Keratinocyte (primary cell): ENCODE results near the gene ACBD7. TPM values are rescaled to one million over a fixed set of nuclear protein-coding genes. Genes with fewer than 3 reads are reported as not detected.
A peak's percentile ranks its signal among the peaks of the same experiment; 100 is the strongest.

ENCODE experiments used
- DNase-seq: peaks from one replicate; pipeline ENCODE4 v3.0.0-alpha.2; 2011; ENCODE audit warnings: low read depth, missing footprints, low spot score
- FAIRE-seq: peaks from 2 replicates; lab custom pipeline; 2011; peaks lifted over from hg19 to GRCh38; lab: Jason Lieb, UNC
- H2AFZ ChIP-seq: 2 replicates; pipeline ENCODE4 v1.6.0; 2012; ENCODE audit warnings: low read length, control low read depth, inconsistent platforms; ENCODE audit not compliant: control insufficient read depth
- H3K27ac ChIP-seq: 2 replicates; pipeline ENCODE4 v1.5.1; 2011; ENCODE audit warnings: low read length; ENCODE audit not compliant: control insufficient read depth, insufficient read depth
- H3K27me3 ChIP-seq: 3 replicates; pipeline ENCODE4 v1.6.0; 2011; ENCODE audit warnings: low read length; ENCODE audit not compliant: control insufficient read depth, insufficient read depth; ENCODE audit errors: extremely low read depth
- H3K36me3 ChIP-seq, 2 experiments: 2 replicates in 1 of 2; 3 replicates in 1 of 2; pipeline ENCODE4 v1.5.1; 2011; ENCODE audit warnings: low read length in 2 of 2, mild to moderate bottlenecking in 1 of 2; ENCODE audit not compliant: control insufficient read depth in 2 of 2, insufficient read depth in 2 of 2; ENCODE audit errors: extremely low read depth in 1 of 2
- H3K4me1 ChIP-seq: 3 replicates; pipeline ENCODE4 v1.5.1; 2011; ENCODE audit warnings: low read length; ENCODE audit not compliant: control insufficient read depth, insufficient read depth; ENCODE audit errors: extremely low read depth
- H3K4me2 ChIP-seq: 3 replicates; pipeline ENCODE4 v1.6.0; 2011; ENCODE audit warnings: low read depth, low read length; ENCODE audit not compliant: control insufficient read depth, insufficient read depth; ENCODE audit errors: extremely low read depth
- H3K4me3 ChIP-seq, 3 experiments: fragments of 200-600 bp in 1 of 3; sonication (generic) in 1 of 3; 2 replicates in 2 of 3; 3 replicates in 1 of 3; pipeline ENCODE4 v1.5.1; 2011 to 2016; ENCODE audit warnings: low read length in 3 of 3, mild to moderate bottlenecking in 3 of 3, control low read depth in 2 of 3, inconsistent platforms in 1 of 3, low read depth in 1 of 3, mixed read lengths in 1 of 3, mixed run types in 1 of 3, moderate library complexity in 1 of 3; ENCODE audit not compliant: control insufficient read depth in 2 of 3, insufficient read depth in 2 of 3; ENCODE audit errors: extremely low read depth in 1 of 3
- H3K79me2 ChIP-seq: 2 replicates; pipeline ENCODE4 v1.6.0; 2012; ENCODE audit warnings: low read length; ENCODE audit not compliant: control insufficient read depth, insufficient read depth
- H3K9ac ChIP-seq: 3 replicates; pipeline ENCODE4 v1.6.0; 2011; ENCODE audit warnings: low read length; ENCODE audit not compliant: control insufficient read depth, insufficient read depth; ENCODE audit errors: extremely low read depth
- H3K9me1 ChIP-seq: 3 replicates; pipeline ENCODE4 v1.6.0; 2011; ENCODE audit warnings: low read length; ENCODE audit not compliant: control insufficient read depth, insufficient read depth; ENCODE audit errors: extremely low read depth
- H3K9me3 ChIP-seq: 2 replicates; pipeline ENCODE4 v1.5.1; 2012; ENCODE audit warnings: low read depth, low read length; ENCODE audit not compliant: control insufficient read depth
- H4K20me1 ChIP-seq: 3 replicates; pipeline ENCODE4 v1.6.0; 2011; ENCODE audit warnings: low read length; ENCODE audit not compliant: control insufficient read depth, insufficient read depth; ENCODE audit errors: extremely low read depth
- CTCF ChIP-seq, 3 experiments: IDR thresholded peaks in 1 of 3; conservative IDR thresholded peaks in 1 of 3; optimal IDR thresholded peaks in 1 of 3; 2 replicates in 2 of 3; 3 replicates in 1 of 3; pipeline versions ENCODE3 to v1.5.1; 2011; ENCODE audit warnings: low read length in 3 of 3, mild to moderate bottlenecking in 3 of 3, moderate library complexity in 2 of 3, control low read depth in 1 of 3, inconsistent platforms in 1 of 3; ENCODE audit not compliant: insufficient read depth in 2 of 3; ENCODE audit errors: extremely low read depth in 1 of 3
- EZH2 ChIP-seq: IDR thresholded peaks from one replicate; pipeline ENCODE4 v1.6.1; 2012; ENCODE audit warnings: inconsistent platforms, mild to moderate bottlenecking, low read length, moderate library complexity
- dilution Hi-C: fragments of 300-500 bp; cut with MboI; formaldehyde crosslinking; loops from one replicate; pipeline ENCODE4 v1.7.0; 2020; ENCODE audit warnings: low sequenced_read_pairs; ENCODE audit not compliant: extremely low pct_ligation_motif_present
- polyA minus RNA-seq, 3 experiments: library from RNA; depleted of rRNA, polyadenylated mRNA; stranded (reverse); fragments of >200 nt; gene quantifications; 1 replicate in 1 of 3; 2 replicates in 1 of 3; 3 replicates in 1 of 3; pipeline ENCODE4 v1.2.3, GENCODE V29; 2011
- polyA plus RNA-seq, 5 experiments: library from polyadenylated mRNA; depleted of rRNA in 3 of 5; stranded (reverse) in 3 of 5; stranded (forward) in 1 of 5; unstranded in 1 of 5; fragments of >200 nt; gene quantifications; 1 replicate in 1 of 5; 2 replicates in 3 of 5; 3 replicates in 1 of 5; pipeline versions ENCODE4 v1.2.1 to v1.2.3, GENCODE V29; 2011 to 2012; ENCODE audit warnings: missing spikeins in 2 of 5, low read depth in 1 of 5, low replicate concordance in 1 of 5

Gene ACBD7
- polyA plus RNA-seq (0.08 to 0.20 TPM in 2 of 3 replicates, not detected in the other), polyA minus RNA-seq (0.26 TPM in 1 of 3 replicates, not detected in the others)
- not detected for polyA plus RNA-seq (2011; ENCODE audit: low read depth)
- 0.05 and 0.09 TPM in 2 replicates for polyA plus RNA-seq (2011; cell fraction: cytosol; rRNA removed)
- not detected in 2 replicates for polyA plus RNA-seq (2011; cell fraction: nucleus; rRNA removed)
- polyA plus RNA-seq (2012; ENCODE audit: low replicate concordance): 0.10 TPM in 1 of 2 replicates, not detected in the other
- polyA minus RNA-seq (2011; cell fraction: cytosol; rRNA and poly(A)+ RNA removed): not detected
- not detected in 2 replicates for polyA minus RNA-seq (2011; cell fraction: nucleus; rRNA and poly(A)+ RNA removed)

- H3K9ac ChIP-seq: peak within 1 kb of the TSS; percentile 15
- no peaks in the 10 kb centered on the region for H3K9me1 ChIP-seq
- TF ChIP-seq CTCF (optimal IDR thresholded peaks at IDR 0.05 in 1 of 3, IDR thresholded peaks at IDR 0.05 in 1 of 3, conservative IDR thresholded peaks at IDR 0.05 in 1 of 3; ENCODE audit: extremely low read depth in 1 of 3, insufficient read depth in 2 of 3, low read length in 3 of 3) (peak in 1 of 3 experiments; percentile 39), EZH2 (no peak)
- FAIRE-seq (no peak), DNase-seq (no peak)
- dilution Hi-C loops: no loop called here
- no peaks in the 10 kb centered on the region for H4K20me1 ChIP-seq
- H3K9me3 ChIP-seq: no peaks in the 10 kb centered on the region
- peaks cover 2% of the 10 kb centered on the region for H3K4me1 ChIP-seq
- no peaks in the 10 kb centered on the region for H3K27me3 ChIP-seq
- H2AFZ ChIP-seq: peak within 1 kb of the TSS; percentile 87
- peak within 1 kb of the TSS; percentile 79 for H3K4me2 ChIP-seq
- no peak within 1 kb of the TSS for H3K27ac ChIP-seq
- H3K4me3 ChIP-seq: peak within 1 kb of the TSS; percentile 49 to 63 (median 59)
- no peaks in the 10 kb centered on the region for H3K36me3 ChIP-seq
- H3K79me2 ChIP-seq: no peaks in the 10 kb centered on the region
These were observed at the start of gene ACBD7 for GRCh38 chr10:15088428-15089261. Gene ACBD7, minus strand, starts transcription at chr10:15088776. Its CDS starts 48 bp downstream, at chr10:15088728.

GRCh38 chr10:15137636-15138035, 49.1 kb upstream of the ACBD7 start:
- H3K27me3 ChIP-seq: no peaks in the 10 kb centered on the region
- DNase-seq: no peak
- no peak for FAIRE-seq
- no peak overlapping the region for H3K4me2 ChIP-seq
- TF ChIP-seq EZH2 (no peak), CTCF (optimal IDR thresholded peaks at IDR 0.05 in 1 of 3, IDR thresholded peaks at IDR 0.05 in 1 of 3, conservative IDR thresholded peaks at IDR 0.05 in 1 of 3; ENCODE audit: extremely low read depth in 1 of 3, insufficient read depth in 2 of 3, low read length in 3 of 3) (no peak)
- H3K9me3 ChIP-seq: no peaks in the 10 kb centered on the region
- no peak overlapping the region for H2AFZ ChIP-seq
- no peaks in the 10 kb centered on the region for H3K9me1 ChIP-seq
- H3K9ac ChIP-seq: no peak overlapping the region
- peaks cover under 1% of the 10 kb centered on the region for H3K79me2 ChIP-seq
- H4K20me1 ChIP-seq: no peaks in the 10 kb centered on the region
- H3K4me3 ChIP-seq: no peak overlapping the region
- H3K27ac ChIP-seq: no peak overlapping the region
- H3K4me1 ChIP-seq: no peaks in the 10 kb centered on the region
- dilution Hi-C loops: no loop called here
- H3K36me3 ChIP-seq: peaks cover 8 to 15% of the 10 kb centered on the region in 2 experiments
